PC-3 (cell line): Measurements from ENCODE around the gene INO80E.

Experiments used
- EZH2 ChIP-seq: fragments of 300-600 bp; sonication (generic); IDR thresholded peaks from one replicate; pipeline ENCODE4 v1.6.1; 2017; ENCODE audit warnings: antibody characterized with exemption, mild to moderate bottlenecking, low read length; ENCODE audit not compliant: unreplicated experiment
- EZH2phosphoT487 ChIP-seq: fragments of 300-600 bp; sonication (generic); IDR thresholded peaks from 2 replicates; pipeline ENCODE4 v1.6.1; 2018; ENCODE audit warnings: mild to moderate bottlenecking, antibody characterized with exemption, low read length, borderline replicate concordance
- TF ChIP-seq, protein P1 (sequence below): fragments of 300-600 bp; sonication (generic); conservative IDR thresholded peaks from 2 replicates; pipeline ENCODE4 v1.5.1; 2017; ENCODE audit warnings: antibody characterized with exemption, low read depth, mild to moderate bottlenecking, low read length

- TF ChIP-seq, protein P1, sequence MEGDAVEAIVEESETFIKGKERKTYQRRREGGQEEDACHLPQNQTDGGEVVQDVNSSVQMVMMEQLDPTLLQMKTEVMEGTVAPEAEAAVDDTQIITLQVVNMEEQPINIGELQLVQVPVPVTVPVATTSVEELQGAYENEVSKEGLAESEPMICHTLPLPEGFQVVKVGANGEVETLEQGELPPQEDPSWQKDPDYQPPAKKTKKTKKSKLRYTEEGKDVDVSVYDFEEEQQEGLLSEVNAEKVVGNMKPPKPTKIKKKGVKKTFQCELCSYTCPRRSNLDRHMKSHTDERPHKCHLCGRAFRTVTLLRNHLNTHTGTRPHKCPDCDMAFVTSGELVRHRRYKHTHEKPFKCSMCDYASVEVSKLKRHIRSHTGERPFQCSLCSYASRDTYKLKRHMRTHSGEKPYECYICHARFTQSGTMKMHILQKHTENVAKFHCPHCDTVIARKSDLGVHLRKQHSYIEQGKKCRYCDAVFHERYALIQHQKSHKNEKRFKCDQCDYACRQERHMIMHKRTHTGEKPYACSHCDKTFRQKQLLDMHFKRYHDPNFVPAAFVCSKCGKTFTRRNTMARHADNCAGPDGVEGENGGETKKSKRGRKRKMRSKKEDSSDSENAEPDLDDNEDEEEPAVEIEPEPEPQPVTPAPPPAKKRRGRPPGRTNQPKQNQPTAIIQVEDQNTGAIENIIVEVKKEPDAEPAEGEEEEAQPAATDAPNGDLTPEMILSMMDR: no peak
- TF ChIP-seq EZH2 (no peak), EZH2phosphoT487 (no peak)
Measured at GRCh38 chr16:29986231-29986630, 9.8 kb upstream of the INO80E start.
